CD4-positive, alpha-beta T cell treated with Interleukin-12 subunit alpha and Interleukin-12 subunit beta, for 1 hour (primary cell): Measurements from ENCODE around the gene G2E3.
"Not testable (repeated sequence)": the region's sequence is repeated elsewhere in the genome, so short reads cannot be mapped to it uniquely, and the experiment has no call there.

Experiments
- DNase-seq: peaks from one replicate; pipeline ENCODE4 v3.0.0-alpha.2; 2020

The G2E3 gene

DNA sequence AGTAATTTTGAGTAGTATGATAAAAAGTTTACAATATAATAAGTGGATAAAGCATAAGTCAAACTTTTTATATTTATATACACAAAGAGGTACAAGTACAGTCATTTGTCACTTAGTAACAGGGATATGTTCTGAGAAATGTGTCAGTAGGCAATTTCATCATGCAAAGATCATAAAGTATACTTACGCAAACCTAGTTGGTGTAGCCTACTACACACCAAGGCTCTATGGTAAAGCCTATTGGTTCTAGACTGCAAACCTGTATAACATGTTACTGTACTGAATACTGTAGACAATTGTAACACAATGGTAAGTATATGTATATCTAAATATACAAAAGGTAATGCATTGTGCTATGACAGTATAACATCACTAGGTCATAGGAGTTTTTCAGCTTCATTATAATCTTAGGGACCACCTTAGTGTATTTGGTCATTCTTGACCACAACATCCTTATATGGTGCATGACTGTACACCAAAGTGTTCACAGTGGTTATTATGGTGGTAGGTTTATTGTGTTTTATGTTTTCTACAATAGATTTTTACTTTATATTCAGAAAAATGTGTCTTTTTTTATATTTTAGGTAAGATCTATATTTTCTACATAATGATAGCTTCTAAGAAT lies 48.3 kb downstream of the G2E3 start:
- DNase-seq: no peak

DNA sequence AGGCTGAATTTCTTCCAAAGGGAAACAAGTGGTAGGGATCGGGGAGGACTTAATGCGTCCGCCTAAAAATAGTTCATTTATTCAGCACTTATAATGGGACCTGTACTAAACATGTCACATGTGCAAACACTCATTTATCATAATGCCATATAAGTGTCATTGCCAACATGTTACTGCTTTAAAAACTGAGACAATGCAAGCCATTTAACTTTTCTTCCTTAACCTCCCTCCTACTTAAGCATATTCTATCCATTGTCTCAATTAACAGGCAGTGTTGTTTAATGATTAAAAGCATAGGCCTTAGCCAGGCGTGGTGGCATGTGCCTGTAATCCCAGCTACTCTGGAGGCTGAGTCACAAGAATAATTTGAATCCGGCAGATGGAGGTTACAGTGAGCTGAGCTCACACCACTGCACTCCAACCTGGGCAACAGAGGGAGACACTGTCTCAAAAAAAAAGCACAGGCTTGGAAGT lies 49.6 kb downstream of the G2E3 start:
- no peak for DNase-seq

DNA sequence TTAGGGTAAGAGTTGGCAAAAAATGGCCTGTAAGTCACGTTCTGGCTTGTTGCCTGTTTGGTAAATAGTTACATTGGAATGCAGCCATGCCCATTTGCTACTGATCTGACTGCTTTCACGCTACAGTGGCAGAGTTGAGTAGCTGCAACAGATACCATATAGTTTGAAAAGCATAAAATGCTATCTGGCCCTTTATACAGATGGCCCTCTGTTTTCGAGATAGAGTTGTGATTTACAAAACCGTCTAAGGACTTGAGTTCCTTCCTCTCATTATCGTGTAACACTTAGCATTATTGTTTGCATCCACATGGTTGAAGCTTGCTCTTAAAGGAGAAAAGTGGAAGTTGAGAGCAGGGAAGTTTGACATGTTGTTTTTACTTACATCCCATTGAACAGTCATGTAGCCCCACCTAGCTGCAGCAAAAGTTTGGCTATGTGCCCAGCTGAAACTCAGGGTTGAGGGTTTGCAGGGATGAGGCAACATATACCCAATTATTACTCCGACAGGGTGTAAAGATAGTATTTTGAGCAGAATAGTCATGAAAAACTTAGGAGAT lies 51.9 kb downstream of the G2E3 start:
- DNase-seq: peak; percentile 29

DNA sequence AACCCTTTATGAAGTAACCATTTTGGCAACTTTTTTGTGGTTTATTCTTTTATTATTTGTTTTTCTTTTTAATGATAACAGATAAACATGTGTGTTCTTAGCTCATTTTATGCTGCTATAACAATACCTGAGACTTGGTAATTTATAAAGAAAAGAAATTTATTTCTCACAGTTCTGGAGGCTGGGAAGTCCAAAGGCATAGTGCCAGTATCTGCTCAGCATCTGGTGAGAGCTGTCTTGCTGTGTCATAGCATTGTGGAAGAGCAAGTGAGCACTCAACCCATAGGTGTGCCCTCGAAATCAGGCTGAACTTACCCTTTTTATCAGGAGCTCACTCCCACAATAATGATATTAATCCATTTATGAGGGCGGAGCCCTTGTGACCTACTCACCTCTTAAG lies 55.2 kb downstream of the G2E3 start:
- no peak for DNase-seq

DNA sequence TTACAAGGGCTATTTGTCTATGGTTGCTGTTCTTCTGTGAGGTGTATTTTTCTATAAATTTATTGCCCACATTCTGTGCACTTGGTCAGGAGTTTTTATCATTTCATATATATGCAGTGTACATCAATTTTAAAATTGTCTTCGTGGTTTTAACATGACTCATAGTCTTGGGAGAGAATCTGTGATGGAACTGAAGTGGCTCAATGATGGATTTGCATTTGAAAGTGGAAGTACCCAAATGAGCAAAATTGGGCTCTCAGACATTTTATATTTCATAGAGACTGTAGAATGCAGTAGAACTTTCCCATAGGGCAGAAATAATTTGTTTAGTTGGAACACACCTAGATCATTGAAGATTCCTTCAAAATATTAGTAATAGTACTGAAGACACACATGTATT lies 61.2 kb downstream of the G2E3 start:
- no peak for DNase-seq

DNA sequence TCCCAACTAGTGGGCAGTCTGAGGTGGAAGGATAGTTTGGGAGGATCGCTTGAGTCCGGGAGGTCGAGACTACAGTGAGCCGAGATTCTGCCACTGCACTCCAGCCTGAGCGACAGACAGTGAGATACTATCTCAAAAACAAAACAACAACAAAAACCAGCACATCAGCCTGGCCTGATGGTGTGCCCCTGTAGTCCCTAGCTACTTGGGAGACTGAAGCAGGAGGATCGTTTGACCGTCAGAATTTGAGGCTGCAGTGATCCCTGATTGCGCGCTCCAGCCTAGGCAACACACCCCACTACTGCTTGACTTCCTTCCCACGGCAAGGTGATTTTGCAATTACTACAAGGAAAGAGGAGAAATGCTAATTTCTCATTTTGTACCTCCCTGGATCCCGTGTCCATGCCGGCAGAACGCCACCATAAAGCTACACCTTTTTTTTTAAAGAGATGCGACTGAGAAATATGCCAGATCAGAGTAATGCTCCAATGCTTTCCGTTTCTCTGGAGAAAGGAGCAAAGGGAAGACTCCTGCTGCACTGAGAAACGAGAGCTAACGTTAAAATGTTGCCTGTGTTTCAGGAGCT lies 62.5 kb downstream of the G2E3 start:
- DNase-seq: peak; percentile 16

DNA sequence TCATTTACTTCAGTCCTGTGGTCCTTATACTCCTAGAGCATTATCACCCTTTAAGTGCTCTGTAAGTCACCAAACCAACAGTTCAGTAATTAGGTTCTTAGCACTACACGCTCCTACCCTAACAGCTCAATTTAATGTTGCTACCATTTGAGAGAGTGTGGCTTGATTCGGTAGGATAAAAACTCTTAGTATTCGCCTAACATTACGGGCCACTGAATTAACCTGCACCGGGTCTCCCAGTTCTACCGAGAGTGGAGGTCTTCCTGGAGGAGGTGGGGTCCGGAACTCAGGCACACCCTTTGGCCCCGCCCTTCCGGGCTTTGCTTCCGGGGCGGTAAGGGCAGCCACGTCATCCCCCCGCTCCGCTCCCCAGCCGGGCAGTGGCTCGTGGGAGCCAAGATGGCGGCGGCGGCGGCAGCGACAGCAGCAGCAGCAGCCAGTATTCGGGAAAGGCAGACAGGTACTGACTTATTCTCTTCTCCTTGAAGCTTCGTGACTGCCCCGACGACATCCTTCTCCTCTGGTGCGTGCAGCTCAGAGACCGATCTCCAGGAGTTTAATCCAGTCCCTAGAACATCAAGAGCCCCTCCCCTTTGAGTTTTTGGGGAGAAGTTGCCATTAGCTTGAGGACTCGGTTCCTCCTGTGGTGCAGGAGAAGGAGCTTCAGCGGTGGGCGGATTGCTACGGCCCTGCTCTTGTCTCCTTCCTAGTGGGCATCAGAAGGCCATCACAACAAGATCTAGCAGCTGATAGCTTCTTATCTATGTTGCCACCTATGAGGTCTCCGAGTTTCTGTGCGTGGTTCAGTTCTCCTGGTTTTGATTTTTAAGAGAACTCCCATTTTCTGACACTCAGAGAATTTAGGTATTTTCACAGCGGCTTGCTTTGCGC lies 63.2 kb downstream of the G2E3 start, which contains the start of gene SCFD1:
SCFD1 (plus strand) TSS at position 380 of the 891 bp plus-strand sequence; CDS start at position 400, 20 bp downstream.
- DNase-seq: peak; percentile 91

DNA sequence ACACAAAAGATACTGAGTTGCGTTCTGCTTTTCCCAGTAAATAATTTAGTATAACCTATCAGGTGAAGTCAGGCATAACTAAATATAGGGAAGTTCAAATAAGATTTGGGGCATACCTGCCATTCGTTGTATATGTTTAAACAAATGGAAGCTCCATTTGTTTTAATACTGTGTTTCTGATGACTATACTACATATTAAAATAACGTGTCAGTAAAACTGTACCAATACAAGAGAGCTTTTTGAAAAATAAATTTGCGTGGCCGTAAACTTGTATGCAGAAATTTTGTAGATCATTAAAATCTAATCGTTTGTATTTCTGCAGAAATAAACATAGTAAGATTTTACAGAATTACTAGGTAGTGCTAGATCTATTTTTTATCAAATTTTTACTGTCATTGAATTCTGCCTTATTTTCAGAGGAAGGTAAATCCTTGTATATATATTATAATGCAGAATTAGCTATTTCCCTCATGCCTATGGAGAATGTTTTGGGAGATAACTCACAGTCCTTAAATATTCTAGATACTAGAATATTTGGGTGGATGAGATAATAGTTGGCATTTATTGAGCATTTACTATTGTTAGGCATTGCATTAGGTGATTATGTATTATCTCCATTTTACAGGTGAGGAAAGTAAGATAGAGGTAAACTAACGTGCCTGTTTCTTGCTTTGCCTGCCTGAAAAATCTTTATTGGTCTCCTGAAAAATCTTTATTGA lies 64.6 kb downstream of the G2E3 start:
- no peak for DNase-seq

DNA sequence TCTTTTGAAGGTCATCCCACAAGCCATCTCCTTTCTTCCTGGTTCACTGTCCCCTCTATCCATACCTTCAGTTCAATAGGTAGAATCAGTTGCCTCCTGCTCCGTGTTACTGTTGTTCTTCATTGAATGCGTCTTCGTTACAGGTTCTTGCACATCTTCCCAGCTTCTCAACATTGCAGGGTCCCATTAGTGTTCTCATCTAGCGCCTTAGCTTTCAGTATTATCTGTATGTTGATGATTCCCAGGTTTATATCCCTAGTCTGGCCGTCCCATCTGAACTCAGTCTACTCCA lies 65.1 kb downstream of the G2E3 start:
- DNase-seq: no peak

DNA sequence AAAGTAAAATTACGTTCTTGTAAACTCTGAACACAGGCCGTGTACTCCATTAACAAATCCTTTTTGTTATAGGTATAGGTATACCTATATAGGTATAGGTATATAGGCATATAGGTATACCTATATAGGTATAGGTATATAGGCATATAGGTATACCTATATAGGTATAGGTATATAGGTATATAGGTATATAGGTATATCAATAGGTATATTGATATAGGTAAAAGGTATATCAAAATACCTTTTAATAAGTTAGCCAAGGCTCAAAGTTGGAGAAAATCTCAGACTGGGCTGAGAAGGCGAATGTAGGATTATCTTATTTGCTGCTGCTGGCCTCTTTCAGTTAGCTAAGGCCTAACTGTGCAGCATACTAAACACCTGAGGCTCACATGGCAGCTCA lies 66.6 kb downstream of the G2E3 start:
- no peak for DNase-seq

DNA sequence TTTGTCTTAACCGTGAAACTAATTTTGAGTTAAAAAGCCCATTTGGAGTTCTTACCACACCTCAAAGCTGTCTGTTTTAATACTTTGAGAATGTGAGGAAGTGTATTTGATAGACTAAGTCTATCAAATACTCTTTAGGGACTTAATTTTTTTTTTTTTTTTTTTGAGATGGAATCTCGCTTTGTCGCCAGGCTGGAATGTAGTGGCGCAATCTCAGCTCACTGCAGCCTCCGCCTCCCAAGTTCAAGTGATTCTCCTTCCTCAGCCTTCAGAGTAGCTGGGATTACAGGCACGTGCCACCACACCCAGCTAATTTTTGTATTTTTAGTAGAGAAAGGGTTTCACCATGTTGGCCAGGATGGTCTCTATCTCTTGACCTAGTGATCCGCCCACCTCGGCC lies 70.5 kb downstream of the G2E3 start:
- DNase-seq: not testable (repeated sequence)

DNA sequence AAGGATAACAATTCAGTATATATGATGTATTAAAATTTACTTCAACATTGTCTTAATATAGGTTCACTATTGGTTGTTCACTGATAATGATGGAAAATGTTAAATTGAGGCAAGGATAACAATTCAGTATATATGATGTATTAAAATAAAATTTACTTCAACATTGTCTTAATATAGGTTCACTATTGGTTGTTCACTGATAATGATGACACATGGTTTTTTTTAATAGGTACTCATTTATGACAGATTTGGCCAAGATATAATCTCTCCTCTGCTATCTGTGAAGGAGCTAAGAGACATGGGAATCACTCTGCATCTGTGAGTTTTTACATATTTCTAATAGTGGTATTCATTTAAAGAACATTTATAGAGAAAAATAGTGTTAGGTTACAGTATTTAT lies 71.3 kb downstream of the G2E3 start:
- DNase-seq: no peak

DNA sequence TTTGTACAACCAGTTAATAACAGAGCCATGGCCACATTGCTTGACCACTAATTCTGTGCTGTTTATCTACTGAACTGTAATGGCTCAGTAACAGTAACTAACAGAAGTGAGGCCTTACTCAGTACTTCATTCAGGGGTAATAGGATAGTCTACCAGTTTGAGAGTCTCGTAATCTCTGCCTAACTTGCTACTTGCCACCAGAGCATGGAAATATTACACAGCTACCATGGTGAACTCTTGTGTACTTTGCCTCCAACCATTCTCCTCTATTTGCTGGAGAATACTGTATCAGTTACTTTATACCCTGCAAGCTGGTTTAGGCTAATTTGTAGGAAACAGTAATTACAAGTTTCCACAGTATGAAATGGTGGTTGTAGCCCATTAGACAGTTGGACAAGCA lies 73.8 kb downstream of the G2E3 start:
- no peak for DNase-seq

DNA sequence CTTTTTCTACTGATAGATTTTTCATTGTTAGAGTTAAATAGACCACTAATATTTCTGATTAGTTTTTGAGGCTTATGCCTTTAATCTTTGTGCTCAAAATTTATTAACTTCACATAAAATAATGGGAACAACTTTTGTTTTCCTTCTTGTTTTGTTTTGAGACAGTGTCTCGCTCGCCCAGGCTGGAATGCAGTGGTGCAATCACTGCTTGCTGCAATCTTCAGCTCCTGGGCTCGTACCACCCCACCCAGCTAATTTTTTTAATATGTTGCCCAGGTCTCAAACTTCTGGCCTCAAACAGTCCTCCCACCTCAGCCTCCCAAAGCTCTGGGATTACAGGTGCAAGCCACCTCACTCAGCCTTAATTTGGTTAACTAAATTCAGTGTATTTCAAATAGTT lies 80.0 kb downstream of the G2E3 start:
- DNase-seq: no peak

DNA sequence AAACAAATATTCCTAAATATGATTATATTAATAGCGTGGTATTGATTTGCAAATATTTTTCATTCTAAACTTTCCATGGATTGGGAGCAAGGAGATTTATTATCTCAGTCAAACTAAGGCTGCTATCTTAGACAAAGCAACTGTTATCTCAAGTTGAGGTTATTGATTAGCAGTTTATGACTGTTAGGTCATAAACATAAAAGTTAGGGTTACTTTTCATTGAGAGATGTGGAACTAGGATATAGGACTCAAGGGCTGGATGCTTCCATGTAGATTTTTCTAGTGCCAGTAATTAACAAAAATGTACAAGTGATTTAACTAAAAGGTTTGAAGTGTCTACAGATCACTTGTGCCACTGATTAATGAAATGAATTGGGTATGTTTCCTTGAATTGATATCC lies 82.2 kb downstream of the G2E3 start:
- DNase-seq: no peak

DNA sequence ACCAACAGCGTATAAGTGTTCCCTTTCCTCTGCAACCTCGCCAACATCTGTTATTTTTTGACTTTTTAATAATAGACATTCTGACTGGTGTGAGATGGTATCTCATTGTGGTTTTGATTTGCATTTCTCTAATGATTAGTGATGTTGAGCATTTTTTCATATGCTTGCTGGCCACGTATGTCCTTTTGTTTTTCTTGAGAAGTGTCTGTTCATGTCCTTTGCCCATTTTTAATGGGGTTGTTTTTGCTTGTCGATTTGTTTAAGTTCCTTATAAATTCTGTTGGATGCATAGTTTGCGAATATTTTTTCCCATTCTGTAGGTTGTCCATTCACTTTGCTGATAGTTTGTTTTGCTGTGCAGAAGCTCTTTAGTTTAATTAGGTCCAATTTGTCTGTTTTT lies 85.5 kb downstream of the G2E3 start:
- DNase-seq: not testable (repeated sequence)

DNA sequence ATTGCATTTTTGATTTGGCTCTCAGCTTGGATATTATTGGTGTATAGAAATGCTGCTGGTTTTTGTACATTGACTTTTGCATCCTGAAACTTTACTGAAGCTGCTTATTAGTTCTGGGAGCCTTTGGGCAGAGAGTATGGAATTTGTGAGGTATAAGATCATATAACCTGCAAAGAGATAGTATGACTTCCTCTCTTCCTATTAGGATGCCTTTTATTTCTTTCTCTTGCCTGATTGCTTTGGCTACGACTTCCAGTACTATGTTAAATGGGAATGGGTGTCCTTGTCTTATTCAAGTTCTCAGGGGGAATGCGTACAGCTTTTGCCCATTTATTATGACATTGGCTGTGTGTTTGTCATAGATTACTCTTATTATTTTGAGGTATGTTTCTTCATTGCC lies 86.6 kb downstream of the G2E3 start:
- DNase-seq: no peak

DNA sequence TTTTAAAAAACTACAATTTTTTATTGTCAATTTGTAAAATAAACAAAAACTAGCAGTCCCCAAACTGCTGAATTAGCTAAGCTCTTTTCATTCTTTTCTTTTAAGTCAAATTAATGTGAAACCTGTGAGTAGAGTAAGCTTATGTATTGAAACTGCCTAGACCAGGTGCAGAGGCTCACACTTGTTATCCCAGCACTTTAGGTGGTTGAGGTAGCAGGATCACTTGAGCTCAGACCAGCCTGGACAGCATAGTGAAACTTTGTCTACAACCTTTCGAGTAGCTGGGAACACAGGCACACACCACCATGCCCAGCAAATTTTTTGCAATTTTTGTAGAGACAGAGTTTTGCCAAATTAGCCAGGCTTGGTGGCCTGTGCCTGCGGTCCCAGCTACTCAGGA lies 89.5 kb downstream of the G2E3 start:
- DNase-seq: no peak

DNA sequence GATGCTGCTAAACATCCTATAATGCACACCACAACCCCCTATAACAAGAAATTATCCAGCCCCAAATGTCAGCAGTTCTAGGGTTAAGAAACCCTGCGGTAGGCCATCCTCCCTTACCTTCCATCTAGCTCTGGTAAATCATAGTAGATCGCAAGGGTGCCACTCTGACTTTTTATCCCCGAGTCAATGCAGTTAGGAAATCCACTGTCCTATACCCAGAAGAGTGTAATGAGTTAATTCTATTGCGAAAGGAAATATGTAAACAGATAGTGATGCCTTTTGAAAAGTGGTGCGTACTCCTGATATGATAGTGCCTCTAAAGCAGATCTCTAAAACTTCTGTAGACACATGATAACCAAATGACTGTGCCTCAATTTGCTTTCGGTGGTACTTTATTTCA lies 93.0 kb downstream of the G2E3 start:
- DNase-seq: no peak

DNA sequence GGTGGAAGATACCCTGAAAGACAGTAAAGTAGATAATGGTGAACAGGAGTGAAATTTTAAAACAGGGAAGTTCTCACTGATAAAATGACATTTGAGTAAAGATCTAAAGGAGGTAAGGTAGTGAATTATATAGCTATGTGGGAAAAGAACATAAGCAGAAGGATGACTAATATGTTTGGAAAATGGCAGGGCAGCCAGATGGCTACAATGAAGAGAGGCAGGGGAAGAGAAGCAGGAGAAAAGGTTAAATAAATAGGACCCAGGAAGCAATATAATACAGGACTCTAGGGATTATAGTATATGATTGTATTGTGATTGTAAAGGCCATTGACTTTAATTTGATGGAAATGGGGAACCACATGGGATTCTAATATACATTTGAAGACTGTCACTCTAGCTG lies 96.2 kb downstream of the G2E3 start:
- no peak for DNase-seq

DNA sequence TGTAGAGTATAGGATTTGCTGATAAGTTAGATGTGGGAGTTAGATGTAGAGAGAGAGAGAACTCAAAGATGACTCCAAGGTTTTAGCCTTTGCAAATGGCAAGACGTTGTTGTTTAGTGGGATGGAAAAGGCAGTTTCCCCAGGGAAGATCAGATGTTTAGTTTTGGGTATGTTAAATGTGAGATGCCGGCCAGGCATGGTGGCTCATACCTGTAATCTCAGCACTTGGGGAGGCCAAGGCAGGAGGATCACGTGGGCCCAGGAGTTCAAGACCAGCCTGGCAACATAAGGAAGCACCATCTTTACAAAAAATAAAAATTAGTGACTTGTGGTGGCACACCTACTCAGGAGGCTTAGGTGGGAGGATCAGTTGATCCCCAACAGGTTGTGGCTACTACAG lies 96.7 kb downstream of the G2E3 start:
- no peak for DNase-seq

DNA sequence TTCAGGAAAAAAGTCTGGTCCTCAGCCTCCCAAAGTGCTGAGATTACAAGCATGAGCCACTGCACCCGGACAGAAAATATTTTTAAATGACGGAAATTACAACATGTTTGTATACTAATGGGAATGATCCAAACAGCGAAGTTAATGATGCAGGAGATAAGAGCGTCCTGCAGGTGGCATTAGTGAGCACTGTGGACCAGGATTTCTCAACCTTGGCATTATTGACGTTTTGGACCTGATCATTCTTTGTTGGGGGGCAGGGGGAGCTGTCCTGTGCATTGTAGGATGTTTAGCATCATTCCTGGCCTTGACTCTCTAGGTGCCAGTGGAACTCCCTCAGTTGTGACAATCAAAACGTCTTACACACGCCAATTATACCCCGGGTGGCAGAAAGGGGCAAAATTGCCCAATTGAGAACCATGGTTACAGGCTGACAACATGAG lies 97.3 kb downstream of the G2E3 start:
- peak; percentile 49 for DNase-seq

DNA sequence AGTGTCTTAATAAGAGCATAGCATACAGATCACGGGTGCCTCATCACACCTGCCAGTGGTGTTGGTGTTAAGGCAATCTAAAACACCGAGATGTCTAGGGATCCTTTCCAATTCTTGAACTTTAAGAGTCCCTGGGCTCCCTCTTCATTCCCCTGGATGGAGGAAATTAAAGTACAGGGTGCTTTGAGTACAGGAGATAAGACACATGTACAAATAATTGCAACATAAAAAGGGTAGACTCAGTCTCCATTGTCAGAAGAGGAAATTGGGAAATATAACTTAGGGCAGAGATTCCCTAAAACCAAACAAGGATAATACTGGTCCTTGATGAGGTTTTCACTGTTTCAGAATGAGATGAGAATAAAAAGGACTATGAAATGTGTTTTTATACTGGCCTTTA lies 98.1 kb downstream of the G2E3 start:
- no peak for DNase-seq
